8988T (cell line): ENCODE measurements around the gene RASSF7.

ENCODE experiments used
- DNase-seq: peaks from one replicate; pipeline ENCODE4 v3.0.0; 2011

Gene RASSF7

GRCh38 chr11:553083-553987 lies 7.4 kb upstream of the RASSF7 start:
- no peak for DNase-seq

GRCh38 chr11:553988-554340 lies 6.8 kb upstream of the RASSF7 start:
- no peak for DNase-seq

- peak; percentile 98 for DNase-seq
These were observed 6.1 kb upstream of the RASSF7 start for GRCh38 chr11:554428-555226.

GRCh38 chr11:555227-555779 lies 5.5 kb upstream of the RASSF7 start:
- DNase-seq: peak; percentile 80

GRCh38 chr11:555780-556661 lies 4.7 kb upstream of the RASSF7 start:
- no peak for DNase-seq

GRCh38 chr11:556662-557256 lies 4.0 kb upstream of the RASSF7 start:
- no peak for DNase-seq

- DNase-seq: no peak
These were observed 3.2 kb upstream of the RASSF7 start for GRCh38 chr11:557328-558132.

GRCh38 chr11:558503-558902 lies 2.3 kb upstream of the RASSF7 start:
- DNase-seq: no peak

GRCh38 chr11:559020-559620 lies 1.6 kb upstream of the RASSF7 start:
- DNase-seq: peak; percentile 74

- no peak for DNase-seq
These were observed 962 bp upstream of the RASSF7 start for GRCh38 chr11:559712-560304.

- DNase-seq: peak; percentile 93
These were observed 606 bp downstream of the RASSF7 start for GRCh38 chr11:561148-562003.

GRCh38 chr11:562046-562645 lies 1.4 kb downstream of the RASSF7 start:
- no peak for DNase-seq

- no peak for DNase-seq
These were observed 2.5 kb downstream of the RASSF7 start for GRCh38 chr11:563066-563811.

GRCh38 chr11:563812-564578 lies 3.2 kb downstream of the RASSF7 start:
- no peak for DNase-seq

- DNase-seq: no peak
These were observed 5.2 kb downstream of the RASSF7 start for GRCh38 chr11:565921-566509.

- no peak for DNase-seq
These were observed 6.3 kb downstream of the RASSF7 start for GRCh38 chr11:567011-567628.
